Activated CD4-positive, alpha-beta T cell treated with anti-CD3 and anti-CD28 coated beads, Interleukin-2, Interleukin-6, amounts not matched to agents 100 ng/mL and 50 ng/mL, durations not matched to agents 16 hours and 8 hours (primary cell): ENCODE data around the gene KDELR3.

Experiments
- DNase-seq: peaks from one replicate; pipeline ENCODE4 v3.0.0-alpha.2; 2020

KDELR3 gene

GRCh38 chr22:38523479-38523878 is 55.6 kb downstream of the KDELR3 start:
- DNase-seq = no peak

- no peak for DNase-seq
These were observed 56.5 kb downstream of the KDELR3 start for GRCh38 chr22:38524429-38524828.

GRCh38 chr22:38531251-38531938 is 63.5 kb downstream of the KDELR3 start:
- DNase-seq = no peak
